Adrenal gland (tissue), 5 donors: Measurements from ENCODE around the gene CDK9.

Source experiments
- POLR2A ChIP-seq, 2 donors: fragments of 450-650 bp; IDR thresholded peaks; one replicate each; pipeline ENCODE4 v1.6.1; 2017; ENCODE audit warnings: antibody characterized with exemption in 2 of 2, mild to moderate bottlenecking in 2 of 2, moderate library complexity in 1 of 2
- TF ChIP-seq, protein P1 (sequence below), 6 experiments: fragments of 450-650 bp in 4 of 6; fragments of 200-600 bp in 2 of 6; sonication (generic) in 1 of 6; IDR thresholded peaks; 1 replicate in 5 of 6; 2 replicates in 1 of 6; pipeline versions ENCODE4 v1.5.1 to v1.8.0; 2016 to 2021; ENCODE audit warnings: antibody characterized with exemption in 6 of 6, mild to moderate bottlenecking in 2 of 6, moderate library complexity in 1 of 6
- donor health status: DM: no; HTN: no; CAD: no.

DNA sequence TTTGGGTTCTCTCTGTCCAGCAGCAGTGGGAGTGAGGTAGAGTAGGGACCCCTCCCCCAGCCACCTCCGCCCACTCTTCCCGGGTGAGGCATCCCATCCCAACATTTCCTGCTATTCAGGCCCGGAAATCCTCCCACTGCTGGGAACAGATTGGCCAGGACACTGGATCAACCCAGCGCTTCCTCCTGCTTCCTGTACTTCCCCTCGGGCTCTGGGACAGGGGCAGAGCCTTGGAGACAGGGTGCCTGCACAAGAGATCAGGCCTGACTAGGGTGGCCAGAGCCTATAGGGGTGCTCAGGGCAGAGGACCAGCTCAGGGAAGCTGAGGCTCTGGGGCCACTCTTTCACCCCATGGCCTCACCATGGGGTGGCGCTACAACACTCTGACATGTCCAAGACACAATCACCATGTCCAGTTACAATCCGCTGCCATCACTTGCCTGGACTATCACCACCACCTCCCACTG lies 21.9 kb upstream of the CDK9 start:
- TF ChIP-seq, protein P1, sequence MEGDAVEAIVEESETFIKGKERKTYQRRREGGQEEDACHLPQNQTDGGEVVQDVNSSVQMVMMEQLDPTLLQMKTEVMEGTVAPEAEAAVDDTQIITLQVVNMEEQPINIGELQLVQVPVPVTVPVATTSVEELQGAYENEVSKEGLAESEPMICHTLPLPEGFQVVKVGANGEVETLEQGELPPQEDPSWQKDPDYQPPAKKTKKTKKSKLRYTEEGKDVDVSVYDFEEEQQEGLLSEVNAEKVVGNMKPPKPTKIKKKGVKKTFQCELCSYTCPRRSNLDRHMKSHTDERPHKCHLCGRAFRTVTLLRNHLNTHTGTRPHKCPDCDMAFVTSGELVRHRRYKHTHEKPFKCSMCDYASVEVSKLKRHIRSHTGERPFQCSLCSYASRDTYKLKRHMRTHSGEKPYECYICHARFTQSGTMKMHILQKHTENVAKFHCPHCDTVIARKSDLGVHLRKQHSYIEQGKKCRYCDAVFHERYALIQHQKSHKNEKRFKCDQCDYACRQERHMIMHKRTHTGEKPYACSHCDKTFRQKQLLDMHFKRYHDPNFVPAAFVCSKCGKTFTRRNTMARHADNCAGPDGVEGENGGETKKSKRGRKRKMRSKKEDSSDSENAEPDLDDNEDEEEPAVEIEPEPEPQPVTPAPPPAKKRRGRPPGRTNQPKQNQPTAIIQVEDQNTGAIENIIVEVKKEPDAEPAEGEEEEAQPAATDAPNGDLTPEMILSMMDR (IDR thresholded peaks at IDR 0.05), result peak in 5 of 6 experiments; percentile 20 to 57 (median 28)
- no peak for TF ChIP-seq POLR2A (IDR thresholded peaks at IDR 0.05)
